IMR-90 (cell line): ENCODE data around the gene DAB1. TPM values are rescaled to one million over a fixed set of nuclear protein-coding genes. Genes with fewer than 3 reads are reported as not detected.

Experiments
- ATAC-seq: fragments of 200-7000 bp; cut with Tn5 transposase; 2 replicates; pipeline ENCODE4 v1.9.1; 2020; ENCODE audit warnings: low read depth, mild to moderate bottlenecking, moderate library complexity
- BruUV-seq: library from RNA; stranded (reverse); fragments of 400-500 nt; replicated peaks from 2 replicates; lab custom pipeline; 2021; lab: Mats Ljungman, UMichigan
- CTCF ChIA-PET: fragments of 300-600 bp; formaldehyde crosslinking; extraction: SDS; loops from one replicate; lab custom pipeline; 2021; ENCODE audit warnings: antibody characterized with exemption; lab: Yijun Ruan, JAX
- POLR2A ChIA-PET: fragments of 300-600 bp; sonication (Branson Sonifier 250); formaldehyde crosslinking; loops from one replicate; lab custom pipeline; 2022; ENCODE audit warnings: antibody characterized with exemption; ENCODE audit not compliant: unreplicated experiment; lab: Charles Lee
- DNase-seq: peaks from one replicate; pipeline ENCODE4 v3.0.0; 2013
- H2AFZ ChIP-seq: replicated peaks from 2 replicates; pipeline ENCODE3; 2013; ENCODE audit warnings: low read length, mild to moderate bottlenecking; ENCODE audit not compliant: poor library complexity
- H2AK5ac ChIP-seq: 2 replicates; pipeline ENCODE4 v1.6.1; 2013; ENCODE audit warnings: low read depth, low read length, inconsistent platforms
- H2AK9ac ChIP-seq: replicated peaks from 2 replicates; pipeline ENCODE3; 2013; ENCODE audit warnings: mild to moderate bottlenecking, low read depth, low read length, moderate library complexity; ENCODE audit not compliant: poor library complexity
- H2BK120ac ChIP-seq: 2 replicates; pipeline ENCODE4 v1.6.1; 2013; ENCODE audit warnings: low read depth, low read length, inconsistent platforms
- H2BK15ac ChIP-seq: 3 replicates; pipeline ENCODE4 v1.6.1; 2013; ENCODE audit warnings: low read depth, low read length, inconsistent platforms
- H2BK20ac ChIP-seq: 2 replicates; pipeline ENCODE4 v1.6.1; 2013; ENCODE audit warnings: low read depth, mild to moderate bottlenecking, inconsistent platforms, low read length, moderate library complexity
- H2BK5ac ChIP-seq: 2 replicates; pipeline ENCODE4 v1.6.1; 2013; ENCODE audit warnings: mild to moderate bottlenecking, low read depth, low read length, inconsistent platforms; ENCODE audit not compliant: poor library complexity, severe bottlenecking
- H3K14ac ChIP-seq: replicated peaks from 2 replicates; pipeline ENCODE4 v1.6.1; 2013; ENCODE audit warnings: low read depth, low read length, inconsistent platforms
- H3K18ac ChIP-seq: 2 replicates; pipeline ENCODE4 v1.6.1; 2013; ENCODE audit warnings: low read depth, low read length, control low read depth
- H3K23ac ChIP-seq: 2 replicates; pipeline ENCODE4 v1.6.1; 2013; ENCODE audit warnings: low read depth, low read length, inconsistent platforms
- H3K27ac ChIP-seq: 2 replicates; pipeline ENCODE4 v1.5.1; 2013; ENCODE audit warnings: mild to moderate bottlenecking, control low read depth, low read length; ENCODE audit not compliant: insufficient read depth
- H3K27me3 ChIP-seq: 2 replicates; pipeline ENCODE4 v1.6.1; 2013; ENCODE audit warnings: low read length; ENCODE audit not compliant: control insufficient read depth, insufficient read depth
- H3K36me3 ChIP-seq: 2 replicates; pipeline ENCODE4 v1.6.1; 2013; ENCODE audit warnings: low read length, mixed read lengths; ENCODE audit not compliant: control insufficient read depth, insufficient read depth
- H3K4ac ChIP-seq: 2 replicates; pipeline ENCODE4 v1.6.1; 2013; ENCODE audit warnings: low read depth, low read length, inconsistent platforms
- H3K4me1 ChIP-seq: 2 replicates; pipeline ENCODE4 v1.6.1; 2013; ENCODE audit warnings: low read length, mixed read lengths; ENCODE audit not compliant: control insufficient read depth, insufficient read depth
- H3K4me2 ChIP-seq: 2 replicates; pipeline ENCODE4 v1.6.1; 2013; ENCODE audit warnings: low read depth, mild to moderate bottlenecking, control low read depth, low read length, moderate library complexity
- H3K4me3 ChIP-seq: 2 replicates; pipeline ENCODE4 v1.5.1; 2013; ENCODE audit warnings: low read depth, mild to moderate bottlenecking, control low read depth, low read length, moderate library complexity; ENCODE audit not compliant: insufficient read depth
- H3K56ac ChIP-seq: 2 replicates; pipeline ENCODE4 v1.6.1; 2013; ENCODE audit warnings: low read length, inconsistent platforms; ENCODE audit not compliant: insufficient read depth; ENCODE audit errors: extremely low read depth
- H3K79me1 ChIP-seq, 2 experiments: 2 replicates each; pipeline ENCODE4 v1.6.1; 2013; ENCODE audit warnings: low read length in 2 of 2, inconsistent platforms in 1 of 2, low read depth in 1 of 2
- H3K9ac ChIP-seq: 2 replicates; pipeline ENCODE4 v1.6.1; 2013; ENCODE audit warnings: low read depth, low read length, control low read depth
- H3K9me1 ChIP-seq: 2 replicates; pipeline ENCODE4 v1.6.1; 2013; ENCODE audit warnings: low read length, inconsistent platforms; ENCODE audit not compliant: insufficient read depth
- H3K9me3 ChIP-seq: 2 replicates; pipeline ENCODE4 v1.6.1; 2013; ENCODE audit warnings: low read length; ENCODE audit not compliant: control insufficient read depth, insufficient read depth
- H4K20me1 ChIP-seq: 2 replicates; pipeline ENCODE4 v1.6.1; 2013; ENCODE audit warnings: low read length, inconsistent platforms; ENCODE audit not compliant: insufficient read depth
- H4K5ac ChIP-seq: 2 replicates; pipeline ENCODE4 v1.6.1; 2013; ENCODE audit warnings: mild to moderate bottlenecking, low read depth, low read length, control low read depth
- H4K8ac ChIP-seq, 2 experiments: 2 replicates each; pipeline ENCODE4 v1.6.1; 2013; ENCODE audit warnings: low read depth in 2 of 2, low read length in 2 of 2, control low read depth in 1 of 2, inconsistent platforms in 1 of 2
- H4K91ac ChIP-seq: 2 replicates; pipeline ENCODE4 v1.6.1; 2013; ENCODE audit warnings: low read depth, low read length, inconsistent platforms; ENCODE audit not compliant: insufficient read depth
- BHLHE40 ChIP-seq: fragments of 150-350 bp; IDR thresholded peaks from 2 replicates; pipeline ENCODE4 v1.6.1; 2016; ENCODE audit warnings: mild to moderate bottlenecking, low read depth, low read length
- CHD1 ChIP-seq: IDR thresholded peaks from 2 replicates; pipeline ENCODE4 v1.6.1; 2012; ENCODE audit warnings: low read depth, low read length, improper control_type of control experiment
- CTCF ChIP-seq: conservative IDR thresholded peaks from 2 replicates; pipeline ENCODE4 v1.5.1; 2012; ENCODE audit warnings: mild to moderate bottlenecking, low read depth, low read length, improper control_type of control experiment
- FOS ChIP-seq: fragments of 150-350 bp; IDR thresholded peaks from 2 replicates; pipeline ENCODE4 v1.6.1; 2016; ENCODE audit warnings: low read depth, low read length
- MAFK ChIP-seq: IDR thresholded peaks from 2 replicates; pipeline ENCODE4 v1.6.1; 2012; ENCODE audit warnings: low read depth, low read length, improper control_type of control experiment
- MAZ ChIP-seq: IDR thresholded peaks from 2 replicates; pipeline ENCODE4 v1.6.1; 2012; ENCODE audit warnings: low read depth, mild to moderate bottlenecking, low read length, improper control_type of control experiment, moderate library complexity, borderline replicate concordance
- MXI1 ChIP-seq: IDR thresholded peaks from 2 replicates; pipeline ENCODE4 v1.6.1; 2012; ENCODE audit warnings: low read depth, mild to moderate bottlenecking, low read length, moderate library complexity, borderline replicate concordance
- NFE2L2 ChIP-seq: fragments of 150-350 bp; IDR thresholded peaks from 2 replicates; pipeline ENCODE4 v1.6.1; 2016; ENCODE audit warnings: low read depth, mild to moderate bottlenecking, low read length
- POLR2A ChIP-seq: IDR thresholded peaks from 2 replicates; pipeline ENCODE4 v1.6.1; 2012; ENCODE audit warnings: mild to moderate bottlenecking, low read depth, low read length
- RCOR1 ChIP-seq: IDR thresholded peaks from 2 replicates; pipeline ENCODE4 v1.6.1; 2012; ENCODE audit warnings: mild to moderate bottlenecking, low read length, improper control_type of control experiment; ENCODE audit not compliant: insufficient replicate concordance
- RFX5 ChIP-seq: IDR thresholded peaks from 2 replicates; pipeline ENCODE4 v1.8.0; 2012; ENCODE audit warnings: low read depth, mild to moderate bottlenecking, low read length, moderate library complexity
- SMC3 ChIP-seq: fragments of 150-350 bp; IDR thresholded peaks from 2 replicates; pipeline ENCODE4 v1.6.1; 2016; ENCODE audit warnings: low read depth, mild to moderate bottlenecking, antibody characterized with exemption, low read length, moderate library complexity
- WGBS, 2 experiments: methylation state at CpG; one replicate each; pipeline versions ENCODE4 v1.1.5 to v1.1.7; 2013; ENCODE audit warnings: missing lambda C conversion rate in 2 of 2; ENCODE audit not compliant: insufficient read length in 1 of 2; ENCODE audit errors: extremely low coverage in 2 of 2; 5-methylcytosine and 5-hydroxymethylcytosine counted together
- dilution Hi-C: fragments of 300-500 bp; cut with HindIII; formaldehyde crosslinking; loops from one replicate; pipeline ENCODE4 v1.14.3; 2018; ENCODE audit warnings: low sequenced_read_pairs; ENCODE audit not compliant: unreplicated experiment
- in situ Hi-C: fragments of 300-500 bp; cut with MboI; formaldehyde crosslinking; loops from 3 replicates; pipeline ENCODE4 v1.14.3; 2019; ENCODE audit warnings: low sequenced_read_pairs, inconsistent platforms, mixed read lengths
- intact Hi-C: fragments of 100-400 bp; cut with micrococcal nuclease; formaldehyde crosslinking; loops from 2 replicates; pipeline ENCODE4 v1.10.0; 2022
- polyA plus RNA-seq, 3 experiments: library from polyadenylated mRNA; depleted of rRNA; stranded (reverse); fragments of >200 nt; gene quantifications; 2 replicates each; pipeline ENCODE4 v1.2.3, GENCODE V29; 2012; ENCODE audit warnings: low replicate concordance in 1 of 3
- total RNA-seq: library from RNA; depleted of rRNA; stranded (reverse); fragments of >200 nt; gene quantifications from 2 replicates; pipeline ENCODE4 v1.2.3, GENCODE V29; 2012
- TF ChIP-seq, protein P1 (sequence below): fragments of 150-350 bp; IDR thresholded peaks from 2 replicates; pipeline ENCODE4 v1.6.1; 2017; ENCODE audit warnings: mild to moderate bottlenecking, antibody characterized with exemption, low read length, low read depth
- TF ChIP-seq, protein P2 (sequence below): fragments of 150-350 bp; IDR thresholded peaks from 2 replicates; pipeline ENCODE4 v1.6.1; 2016; ENCODE audit warnings: low read depth, mild to moderate bottlenecking, low read length, moderate library complexity, borderline replicate concordance

The DAB1 gene
- total and polyA plus RNA-seq, 2 of the 4 experiments (the other 2 are of a cell fraction), result 0.18 to 0.41 TPM

GRCh38 chr1:57084701-57085100 is 339.2 kb downstream of the DAB1 start:
- dilution Hi-C loops, result no loop called here
- no peak overlapping the region for H2AK5ac ChIP-seq
- CTCF ChIA-PET, result no interaction called here

More at GRCh38 chr1:57084701-57085100, 339.2 kb downstream of the DAB1 start:
- Histone ChIP-seq H3K9ac (no peak overlapping the region), H3K4me3 (no peak overlapping the region), H3K79me1 (no peaks in the 10 kb centered on the region), H3K27ac (no peak overlapping the region), H2BK120ac (no peak overlapping the region), H3K9me1 (no peaks in the 10 kb centered on the region), H3K36me3 (no peaks in the 10 kb centered on the region), H2BK5ac (no peak overlapping the region), H4K91ac (no peak overlapping the region), H2AK9ac (no peak overlapping the region), H3K18ac (no peak overlapping the region), H3K4me1 (no peaks in the 10 kb centered on the region), H3K56ac (no peak overlapping the region), H3K27me3 (no peaks in the 10 kb centered on the region), H4K20me1 (no peaks in the 10 kb centered on the region), H3K14ac (no peak overlapping the region), H3K4me2 (no peak overlapping the region), H3K9me3 (no peaks in the 10 kb centered on the region), H2BK20ac (no peak overlapping the region), H4K8ac (no peak overlapping the region), H3K23ac (no peak overlapping the region), H2BK15ac (no peak overlapping the region), H4K5ac (no peak overlapping the region), H2AFZ (no peak overlapping the region), H3K4ac (no peak overlapping the region)
- in situ Hi-C loops, result no loop called here
- POLR2A ChIA-PET, result no interaction called here
- no CpG with 5 or more reads among the region's 2 CpGs for WGBS, 2 experiments
- DNase-seq (no peak), ATAC-seq (no peak)
- no TSS peak for BruUV-seq
- intact Hi-C loops, result no loop called here
- TF ChIP-seq, protein P1, sequence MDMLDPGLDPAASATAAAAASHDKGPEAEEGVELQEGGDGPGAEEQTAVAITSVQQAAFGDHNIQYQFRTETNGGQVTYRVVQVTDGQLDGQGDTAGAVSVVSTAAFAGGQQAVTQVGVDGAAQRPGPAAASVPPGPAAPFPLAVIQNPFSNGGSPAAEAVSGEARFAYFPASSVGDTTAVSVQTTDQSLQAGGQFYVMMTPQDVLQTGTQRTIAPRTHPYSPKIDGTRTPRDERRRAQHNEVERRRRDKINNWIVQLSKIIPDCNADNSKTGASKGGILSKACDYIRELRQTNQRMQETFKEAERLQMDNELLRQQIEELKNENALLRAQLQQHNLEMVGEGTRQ, result no peak
- no peak for TF ChIP-seq MXI1
- TF ChIP-seq SMC3, result no peak
- no peak for TF ChIP-seq MAZ
- TF ChIP-seq RFX5, result no peak
- TF ChIP-seq RCOR1, result no peak
- TF ChIP-seq MAFK, result no peak
- TF ChIP-seq BHLHE40, result no peak
- TF ChIP-seq POLR2A, result no peak
- no peak for TF ChIP-seq CTCF
- TF ChIP-seq NFE2L2, result no peak
- TF ChIP-seq CHD1, result no peak
- TF ChIP-seq, protein P2, sequence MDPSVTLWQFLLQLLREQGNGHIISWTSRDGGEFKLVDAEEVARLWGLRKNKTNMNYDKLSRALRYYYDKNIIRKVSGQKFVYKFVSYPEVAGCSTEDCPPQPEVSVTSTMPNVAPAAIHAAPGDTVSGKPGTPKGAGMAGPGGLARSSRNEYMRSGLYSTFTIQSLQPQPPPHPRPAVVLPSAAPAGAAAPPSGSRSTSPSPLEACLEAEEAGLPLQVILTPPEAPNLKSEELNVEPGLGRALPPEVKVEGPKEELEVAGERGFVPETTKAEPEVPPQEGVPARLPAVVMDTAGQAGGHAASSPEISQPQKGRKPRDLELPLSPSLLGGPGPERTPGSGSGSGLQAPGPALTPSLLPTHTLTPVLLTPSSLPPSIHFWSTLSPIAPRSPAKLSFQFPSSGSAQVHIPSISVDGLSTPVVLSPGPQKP, result no peak
- no peak for TF ChIP-seq FOS
